HG03457 (cell line): Measurements from ENCODE around the gene JMJD7.

Experiments used
- ATAC-seq: cut with Tn5 transposase; IDR thresholded peaks from one replicate; pipeline ENCODE4 v1.9.1; 2021; ENCODE audit warnings: moderate number of reproducible peaks; ENCODE audit not compliant: unreplicated experiment

Gene JMJD7

DNA sequence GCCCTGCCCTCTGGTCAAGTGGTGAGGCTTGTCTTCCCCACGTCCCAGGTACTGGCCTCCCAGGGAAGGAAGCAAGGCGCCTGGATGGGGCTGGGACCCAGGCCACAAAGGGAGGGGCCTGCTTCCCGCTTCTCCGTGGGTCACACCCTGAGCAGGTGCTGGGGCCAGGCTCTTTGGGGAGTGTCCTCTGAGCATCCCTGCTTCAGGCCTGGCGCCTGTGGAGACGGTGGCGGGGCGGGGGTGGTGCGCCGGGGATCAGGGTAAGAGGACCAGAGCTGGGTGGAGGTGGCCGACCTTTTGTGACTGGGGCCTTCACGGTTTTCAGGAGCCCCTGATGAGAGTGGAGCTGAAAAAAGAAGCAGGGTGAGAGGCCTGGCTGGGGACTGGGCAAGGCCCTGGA lies 14.3 kb downstream of the JMJD7 start:
- no peak for ATAC-seq

DNA sequence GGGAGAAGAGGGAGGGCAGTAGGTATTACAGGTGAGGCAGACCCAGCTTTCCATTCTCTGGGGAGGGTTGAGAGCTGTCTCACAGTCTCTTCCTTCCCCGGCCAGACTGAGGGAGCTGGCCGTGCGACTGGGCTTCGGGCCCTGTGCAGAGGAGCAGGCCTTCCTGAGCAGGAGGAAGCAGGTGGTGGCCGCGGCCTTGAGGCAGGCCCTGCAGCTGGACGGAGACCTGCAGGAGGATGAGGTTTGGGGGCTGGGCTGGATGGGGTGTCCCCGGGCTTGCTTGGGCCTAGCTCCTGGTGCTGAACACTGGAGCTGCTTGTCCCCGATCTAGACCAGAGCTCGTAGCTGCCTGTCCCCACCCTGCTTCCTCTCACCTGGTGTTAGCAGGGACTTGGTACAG lies 15.7 kb downstream of the JMJD7 start:
- ATAC-seq: no peak

DNA sequence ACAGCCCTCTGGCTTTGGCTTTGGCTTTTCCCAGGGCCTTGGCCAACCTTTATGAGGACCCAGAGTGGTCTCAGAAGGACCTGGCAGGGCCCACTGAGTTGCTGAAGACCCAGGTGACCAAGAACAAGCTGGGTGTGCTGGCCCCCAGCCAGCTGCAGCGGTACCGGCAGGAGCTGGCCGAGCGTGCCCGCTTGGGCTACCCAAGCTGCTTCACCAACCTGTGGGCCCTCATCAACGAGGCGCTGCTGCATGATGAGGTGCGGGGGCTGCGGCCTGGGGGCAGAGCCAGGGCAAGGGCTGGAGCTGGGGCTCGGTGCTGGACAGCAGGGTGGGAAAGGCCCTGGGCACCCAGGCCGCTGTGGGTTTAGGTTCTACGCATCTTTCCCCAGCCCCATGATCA lies 16.9 kb downstream of the JMJD7 start:
- no peak for ATAC-seq

DNA sequence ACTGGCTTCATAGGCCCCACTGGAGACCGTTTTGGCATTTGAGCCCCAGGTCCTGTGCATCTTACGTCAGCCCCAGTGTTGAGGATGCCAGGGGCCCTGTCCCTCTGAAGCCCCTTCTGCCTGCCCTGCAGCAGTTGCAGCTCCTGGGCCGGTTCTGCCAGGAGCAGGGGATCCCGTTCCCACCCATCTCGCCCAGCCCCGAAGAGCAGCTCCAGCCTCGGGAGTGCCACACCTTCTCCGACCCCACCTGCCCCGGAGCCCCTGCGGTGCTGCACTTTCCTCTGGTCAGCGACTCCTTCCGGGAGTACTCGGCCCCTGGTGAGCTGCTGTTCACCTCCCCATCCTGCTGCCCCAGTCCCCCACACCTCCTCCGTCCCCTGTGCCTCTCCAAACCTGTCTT lies 19.3 kb downstream of the JMJD7 start:
- ATAC-seq: no peak

DNA sequence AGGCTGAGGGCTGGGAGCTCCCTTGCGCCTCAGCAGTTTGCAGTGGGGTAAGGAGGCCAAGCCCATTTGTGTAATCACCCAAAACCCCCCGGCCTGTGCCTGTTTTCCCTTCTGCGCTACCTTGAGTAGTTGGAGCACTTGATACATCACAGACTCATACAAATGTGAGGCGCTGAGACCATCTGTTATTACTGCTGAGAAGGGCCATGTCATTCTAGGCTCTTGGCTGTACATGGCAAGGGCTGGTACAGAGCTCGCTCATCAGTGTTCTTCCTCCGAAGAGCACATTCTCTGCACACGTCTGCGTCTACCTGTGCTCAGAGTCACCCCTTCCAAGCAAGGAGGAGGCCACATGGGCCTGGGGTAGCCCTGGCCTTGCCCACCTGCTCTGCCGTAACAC lies 20.1 kb downstream of the JMJD7 start:
- ATAC-seq: no peak

DNA sequence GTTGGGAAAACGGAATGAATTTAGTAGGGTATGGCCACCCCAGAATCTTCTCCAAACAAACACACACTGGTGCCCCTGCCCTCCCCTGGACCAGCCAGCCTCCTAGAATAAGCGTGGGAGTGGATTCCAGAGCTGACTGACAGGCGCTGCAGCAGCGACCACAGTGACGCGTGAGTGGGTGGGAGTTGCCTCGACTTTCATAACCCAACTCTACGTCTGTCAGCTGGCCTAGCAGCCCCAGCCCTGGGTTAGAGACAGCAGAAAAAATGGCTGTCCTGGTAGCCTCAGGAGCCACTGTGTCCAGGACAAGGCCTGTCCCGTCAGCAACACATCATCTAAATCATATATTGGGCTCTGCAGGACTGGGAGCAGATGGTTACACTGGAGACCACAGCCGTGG lies 20.7 kb downstream of the JMJD7 start:
- ATAC-seq: no peak

DNA sequence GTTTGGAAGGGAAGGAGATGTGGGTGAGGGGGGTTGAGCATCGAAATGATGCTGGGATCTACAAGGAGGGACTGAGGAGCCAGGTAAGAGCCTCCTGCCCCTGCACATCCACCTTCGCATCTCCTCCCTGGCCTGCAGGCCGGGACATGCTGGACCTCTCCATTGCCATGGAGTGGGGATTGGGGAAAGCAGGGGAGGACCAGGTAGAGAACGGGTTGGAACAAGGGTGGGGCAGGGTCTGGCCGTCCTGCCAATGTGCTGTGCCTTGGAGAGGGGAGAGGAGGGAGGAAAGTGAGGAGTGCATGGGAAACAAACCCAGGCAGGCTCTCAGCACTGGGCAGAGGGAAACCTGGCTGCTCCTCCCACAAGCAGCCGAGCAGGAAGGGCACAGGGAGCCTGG lies 21.3 kb downstream of the JMJD7 start:
- no peak for ATAC-seq

DNA sequence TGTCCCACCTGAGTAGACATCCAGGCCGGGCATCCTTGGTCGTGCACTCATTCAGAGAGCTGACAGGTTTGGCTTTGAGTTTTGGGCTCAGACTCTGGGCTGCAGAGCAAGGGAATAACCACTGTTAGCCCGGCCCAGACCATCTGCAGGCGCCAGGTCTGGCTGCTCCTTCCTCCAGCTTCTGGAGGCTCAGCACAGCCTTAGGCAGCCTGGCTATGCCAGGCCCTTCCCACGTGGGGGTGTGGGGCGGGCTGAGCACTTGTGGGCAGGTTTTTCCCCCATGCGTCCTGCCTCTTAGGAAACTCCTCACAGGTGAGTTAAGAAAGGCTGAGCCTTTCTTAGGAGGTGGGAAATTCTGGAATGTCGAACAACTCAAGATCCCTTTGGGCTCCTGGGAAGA lies 22.0 kb downstream of the JMJD7 start:
- no peak for ATAC-seq

DNA sequence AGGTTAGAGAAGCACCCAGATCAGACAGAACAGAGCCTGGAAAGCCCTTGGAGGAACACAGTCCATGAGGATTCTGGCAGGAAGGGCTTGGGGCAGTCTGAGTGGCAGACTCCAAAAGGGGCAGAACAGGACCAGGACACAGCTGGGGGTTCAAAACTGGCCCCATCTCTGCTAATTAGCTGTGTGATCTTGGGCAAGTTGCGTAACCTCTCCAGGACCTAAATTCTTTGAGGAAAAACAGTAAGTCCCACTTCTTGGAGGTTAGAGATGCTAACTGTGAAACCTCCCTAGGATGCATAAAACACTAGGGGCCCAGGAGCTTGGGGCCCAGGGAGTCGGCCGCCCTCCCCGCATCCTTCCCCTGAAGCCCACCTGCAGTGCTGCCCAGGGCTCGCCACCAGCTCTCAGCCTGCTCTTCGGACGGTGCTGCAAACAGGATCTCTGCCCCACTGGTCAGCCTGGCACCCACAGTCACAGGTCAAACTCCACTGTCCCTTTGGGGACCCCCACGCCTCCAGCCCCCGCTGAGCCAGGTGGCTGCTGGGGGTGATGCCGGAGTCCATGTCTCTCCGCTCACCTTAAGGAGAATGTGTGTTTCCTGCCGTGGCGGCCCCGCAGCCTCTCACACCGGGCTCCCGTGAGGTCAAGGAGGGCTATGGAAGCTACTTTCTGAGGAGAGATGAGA lies 22.7 kb downstream of the JMJD7 start:
- ATAC-seq: no peak

DNA sequence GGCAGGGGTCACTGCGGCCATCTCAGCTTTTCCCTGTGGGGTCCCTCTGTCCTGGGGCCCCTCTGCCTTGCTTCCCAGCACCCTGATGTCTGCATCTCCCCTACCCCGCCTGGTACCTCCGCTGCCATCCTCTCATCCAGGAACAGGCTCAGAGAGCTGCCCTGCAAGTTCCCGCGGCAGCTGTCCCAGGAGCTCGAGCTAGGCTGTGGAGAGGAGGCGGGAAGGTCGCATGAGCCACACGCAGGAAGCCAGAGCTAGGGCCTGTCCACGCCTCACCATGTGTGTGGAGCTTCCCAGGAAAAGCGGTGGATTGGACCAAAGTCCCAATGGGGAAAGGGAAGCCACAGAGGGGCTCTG lies 23.3 kb downstream of the JMJD7 start:
- ATAC-seq: no peak

DNA sequence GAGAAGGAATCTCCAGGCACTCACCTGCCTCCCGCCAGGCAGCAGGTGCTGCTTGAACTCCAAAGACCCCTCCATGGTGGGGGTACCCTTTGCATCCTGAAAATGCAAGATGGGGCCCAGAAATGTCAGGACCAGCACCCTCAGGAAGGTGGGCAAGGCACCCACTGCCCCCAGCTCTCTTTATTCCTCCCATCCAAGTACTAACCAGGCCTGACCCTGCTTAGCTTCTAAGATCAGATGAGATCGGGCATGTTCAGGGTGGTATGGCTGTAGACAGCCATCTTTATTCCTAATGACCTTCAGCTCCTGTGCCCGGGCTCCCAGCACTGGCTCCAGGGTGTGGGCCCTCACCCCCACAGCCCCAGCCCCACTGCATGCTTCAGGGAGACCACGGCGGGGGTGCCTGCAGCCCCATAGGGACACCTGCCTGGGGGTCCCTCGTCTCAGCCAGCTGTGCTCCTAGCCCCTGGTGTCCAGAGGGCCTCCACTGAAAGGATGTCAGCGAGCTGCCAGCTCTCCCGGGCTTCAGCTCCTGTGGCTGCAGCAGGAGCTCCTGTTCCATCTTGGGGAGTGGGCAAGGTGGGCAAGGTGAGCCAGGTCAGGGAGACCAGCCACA lies 24.0 kb downstream of the JMJD7 start:
- ATAC-seq: no peak

DNA sequence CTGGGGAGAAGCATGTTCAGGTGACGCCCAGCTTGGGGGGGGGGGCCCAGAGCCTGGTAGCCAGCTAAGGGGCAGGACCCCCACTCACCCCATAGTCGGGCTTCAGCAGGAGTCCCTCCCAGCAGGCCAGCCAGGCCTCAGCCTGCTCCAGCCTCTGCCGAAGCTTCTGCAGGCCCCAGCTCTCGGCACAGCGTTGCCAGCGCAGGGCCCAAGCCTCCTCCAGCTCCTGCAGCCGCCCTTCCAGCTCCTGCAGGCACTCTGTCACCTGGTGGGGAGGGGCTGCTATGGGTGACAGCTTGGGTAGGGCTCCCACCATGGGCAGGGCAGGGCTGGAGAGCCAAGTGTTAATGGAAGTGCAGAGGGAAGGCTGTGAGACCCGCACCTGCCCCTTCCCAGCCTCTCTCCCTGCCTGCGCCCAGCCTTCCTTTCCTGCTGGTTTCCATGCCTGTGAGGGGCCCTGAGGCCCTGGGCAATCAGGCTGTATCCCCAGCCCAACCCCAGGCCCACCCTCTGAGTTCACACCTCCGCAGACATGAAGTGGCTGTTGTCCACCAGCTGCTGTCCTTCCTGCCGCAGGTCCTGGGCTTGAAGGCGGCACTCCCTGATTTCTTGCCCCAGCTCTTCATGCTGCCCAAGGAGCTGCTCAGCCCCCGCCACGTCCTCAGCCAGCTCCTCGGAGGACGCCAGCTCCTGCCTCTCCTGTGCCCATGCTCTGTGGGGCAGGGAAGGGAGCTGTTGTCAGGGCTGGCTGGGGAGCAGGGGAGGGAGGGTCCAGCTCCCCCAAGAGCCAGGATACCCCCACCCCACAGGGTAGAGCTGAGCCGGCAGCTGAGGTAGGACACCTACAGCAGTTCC lies 25.1 kb downstream of the JMJD7 start:
- no peak for ATAC-seq

DNA sequence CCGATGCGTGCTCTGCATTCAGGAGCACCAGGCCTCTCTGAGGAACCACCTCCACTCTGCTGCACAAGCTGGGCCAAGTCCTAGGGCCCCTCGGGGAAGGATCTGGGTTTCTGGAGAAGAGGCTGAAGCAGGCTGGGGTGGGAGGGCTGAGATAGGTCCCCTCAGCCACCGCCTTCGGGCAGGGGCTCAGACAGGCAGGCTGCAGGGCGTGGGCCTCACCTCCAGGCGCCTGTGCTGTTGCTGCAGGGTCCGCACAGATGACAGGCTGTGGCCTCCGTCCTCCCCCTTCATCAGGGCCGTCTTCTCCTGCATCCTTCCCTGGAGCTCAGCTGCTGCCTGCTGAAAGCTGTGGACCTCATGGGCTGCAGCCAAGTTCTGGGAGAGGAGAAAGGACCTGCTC lies 25.9 kb downstream of the JMJD7 start:
- ATAC-seq: no peak

DNA sequence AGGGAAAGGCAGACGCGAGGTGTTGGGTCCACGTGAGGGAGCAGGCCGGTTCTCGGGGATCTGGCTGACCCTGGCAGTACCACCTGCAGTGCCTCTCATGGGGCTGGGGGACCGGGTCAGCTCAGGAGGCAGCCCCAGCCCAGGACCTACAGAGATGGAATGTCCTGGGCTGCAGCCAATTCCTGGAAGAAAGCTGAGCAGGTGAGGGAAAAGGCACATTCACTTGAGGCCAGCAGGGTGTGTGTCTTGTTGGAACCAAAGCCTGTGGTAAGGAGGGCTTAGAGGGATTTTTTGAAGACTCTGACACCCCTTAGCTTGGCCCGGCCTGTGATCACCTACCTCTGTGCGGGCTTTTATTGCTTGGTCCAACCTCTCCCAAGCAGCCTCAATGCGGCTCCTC lies 26.6 kb downstream of the JMJD7 start:
- ATAC-seq: no peak

DNA sequence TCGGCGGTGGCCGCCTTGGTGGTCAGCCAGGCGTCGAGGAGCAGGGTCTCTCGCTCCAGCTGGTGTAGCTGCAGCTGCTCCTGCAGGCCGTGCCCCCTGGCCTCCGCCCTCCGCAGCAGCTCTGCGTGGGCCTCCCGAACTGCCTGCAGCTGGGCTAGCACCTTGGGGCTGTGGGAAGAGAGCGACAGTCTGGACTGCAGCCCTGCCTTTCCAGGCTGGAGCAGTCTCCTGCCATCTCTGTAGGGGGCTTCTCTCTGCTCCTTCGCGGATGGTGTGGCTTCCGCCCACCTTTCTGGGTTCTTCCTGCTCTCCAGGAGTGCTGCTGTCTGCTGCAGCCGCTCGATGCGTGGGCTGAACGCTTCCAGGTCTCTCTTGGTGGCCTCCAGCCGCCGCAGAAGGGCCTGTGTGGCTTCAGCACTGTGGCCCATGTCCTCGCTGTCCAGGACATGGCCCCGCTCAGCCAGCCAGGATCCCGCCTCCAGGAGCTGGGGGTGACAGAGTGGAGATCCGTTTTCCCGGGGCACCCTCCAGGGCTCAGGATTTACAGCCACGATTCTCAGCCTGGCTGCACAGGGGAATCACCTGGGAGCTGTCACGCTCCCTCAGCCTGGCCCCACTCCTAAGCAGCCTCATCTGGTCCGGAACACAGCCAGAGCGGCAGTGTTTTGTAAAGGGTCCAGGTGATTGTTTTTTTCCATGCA lies 27.5 kb downstream of the JMJD7 start:
- no peak for ATAC-seq

DNA sequence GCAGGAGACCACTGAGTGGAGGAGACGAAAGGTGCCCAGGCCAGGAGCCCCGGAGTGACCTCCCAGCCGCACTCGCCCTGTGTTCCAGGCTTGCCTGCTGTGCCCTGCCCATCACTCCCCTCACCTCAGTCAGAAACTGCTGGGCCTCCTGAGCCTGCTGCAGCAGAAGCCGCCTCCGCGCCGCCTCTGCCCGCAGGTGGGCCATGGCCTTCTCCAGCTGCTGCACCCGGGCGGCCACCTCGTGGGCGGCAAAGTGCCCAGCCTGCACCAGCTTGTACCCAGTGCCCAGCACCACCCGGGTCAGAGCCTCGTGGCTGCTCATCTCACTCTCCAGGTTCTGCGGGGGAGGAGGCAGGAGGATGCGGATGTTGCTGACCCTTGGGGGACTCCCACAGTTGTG lies 28.4 kb downstream of the JMJD7 start:
- ATAC-seq: no peak

DNA sequence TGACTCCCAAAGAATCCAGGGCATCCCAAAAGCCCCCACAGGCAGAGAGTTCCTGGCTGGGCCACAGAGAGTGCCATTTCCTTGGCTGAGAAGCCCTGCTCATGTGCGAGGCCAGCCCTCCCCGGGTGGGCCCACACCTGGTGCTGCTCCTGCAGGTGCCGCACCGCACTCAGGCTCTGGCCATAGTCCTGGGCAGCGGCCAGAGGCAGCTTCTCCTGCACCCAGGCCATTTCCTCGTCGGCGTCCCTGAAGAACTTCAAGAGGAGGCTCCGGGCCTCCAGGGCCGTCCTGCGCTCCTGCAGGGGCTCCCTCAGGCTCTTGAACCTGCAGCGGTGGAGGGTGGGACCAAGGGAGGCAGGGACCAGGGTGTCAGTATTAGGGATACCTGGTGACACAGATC lies 28.8 kb downstream of the JMJD7 start:
- no peak for ATAC-seq

DNA sequence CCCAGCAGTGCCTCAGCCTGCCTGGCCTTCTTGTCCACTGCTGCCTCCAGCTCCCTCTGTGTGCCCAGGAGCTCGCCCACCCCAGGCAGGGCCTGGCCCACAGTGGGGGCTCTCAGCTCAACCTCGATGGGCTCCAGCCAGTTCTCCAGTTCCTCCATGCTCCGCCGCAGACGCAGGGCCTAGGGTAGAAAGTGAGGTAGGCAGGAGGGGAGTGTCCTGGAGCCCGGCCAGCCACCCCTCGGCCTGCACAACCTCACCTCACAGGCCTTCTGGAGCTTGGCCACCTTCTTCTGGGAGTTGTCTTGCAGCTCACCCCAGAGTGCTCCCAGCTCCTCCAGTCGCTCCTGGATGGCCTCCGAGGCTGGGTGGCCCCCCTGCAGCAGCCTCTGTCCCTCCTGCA lies 29.4 kb downstream of the JMJD7 start:
- no peak for ATAC-seq

DNA sequence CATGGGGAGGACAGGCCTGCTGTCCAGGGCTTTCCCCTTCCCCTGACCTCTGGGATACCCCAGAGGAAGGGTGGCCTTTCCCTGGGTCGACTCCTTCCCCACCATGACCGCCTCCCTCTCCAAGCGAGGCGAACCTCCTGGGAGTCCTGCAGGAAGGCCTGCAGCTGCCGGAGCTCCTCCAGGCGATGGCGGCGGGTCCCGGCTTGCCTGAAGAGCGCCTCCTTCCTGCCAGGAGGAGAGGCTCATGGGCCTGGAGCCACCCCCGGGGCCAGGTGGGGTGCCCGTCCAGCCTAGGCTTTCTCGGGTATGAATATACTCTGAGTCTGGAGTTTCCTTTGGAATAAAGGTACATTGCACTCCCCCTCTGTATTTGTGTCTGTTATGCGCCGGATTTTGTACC lies 30.9 kb downstream of the JMJD7 start:
- no peak for ATAC-seq

DNA sequence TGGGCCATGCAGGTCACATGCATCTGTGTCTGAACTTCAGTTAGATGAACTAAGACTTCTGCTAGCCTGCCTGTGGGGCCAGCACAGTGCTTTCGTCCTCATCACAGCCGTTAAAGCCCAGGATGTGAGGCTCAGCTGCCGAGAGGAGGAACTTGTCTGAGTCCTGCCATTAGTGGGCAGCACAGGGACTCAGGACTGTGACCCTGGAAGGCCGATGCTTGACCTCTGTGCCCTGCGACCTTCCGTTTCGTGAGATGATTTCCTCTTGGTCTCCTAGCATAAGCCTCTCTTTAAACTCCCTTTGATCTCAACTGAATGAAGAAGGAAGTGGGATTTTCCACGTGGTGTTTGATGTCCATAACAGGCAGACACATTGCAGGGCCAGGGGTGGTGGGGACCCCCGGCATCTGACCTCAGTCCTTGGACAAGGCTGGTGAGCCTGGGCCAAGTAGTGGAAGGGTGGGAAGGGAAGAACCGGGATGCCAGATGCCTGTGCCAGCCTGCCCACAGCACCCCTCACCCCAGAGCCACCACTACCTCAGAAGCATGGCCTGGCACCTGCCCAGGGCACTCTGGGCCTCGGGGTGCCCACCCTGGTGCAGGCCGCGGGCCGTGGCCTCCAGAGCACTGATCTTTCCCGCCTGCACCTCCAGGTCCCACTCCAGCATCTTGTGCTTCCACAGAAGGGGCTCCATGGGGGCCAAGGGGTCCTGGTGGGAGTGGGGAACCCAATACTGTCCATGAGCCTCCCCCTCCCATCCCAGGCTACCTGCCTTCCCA lies 32.3 kb downstream of the JMJD7 start:
- ATAC-seq: no peak
